DND-41 (cell line): ENCODE data around the gene TMA7B.

Experiments
- ATAC-seq: fragments of 200-7000 bp; cut with Tn5 transposase; 3 replicates; pipeline ENCODE4 v1.9.1; 2021; ENCODE audit warnings: low read depth; ENCODE audit not compliant: insufficient read depth
- DNase-seq: peaks from one replicate; pipeline ENCODE4 v3.0.0-alpha.2; 2020
- H2AFZ ChIP-seq: 2 replicates; pipeline ENCODE4 v1.6.0; 2012; ENCODE audit warnings: low read depth, low read length
- H3K27ac ChIP-seq: 2 replicates; pipeline ENCODE4 v1.5.1; 2012; ENCODE audit warnings: low read length, inconsistent platforms
- H3K27me3 ChIP-seq: fragments of 200-600 bp; sonication (generic); 2 replicates; pipeline ENCODE4 v1.6.0; 2012; ENCODE audit warnings: low read length, mild to moderate bottlenecking, inconsistent platforms; ENCODE audit not compliant: insufficient read depth, poor library complexity
- H3K36me3 ChIP-seq: 2 replicates; pipeline ENCODE4 v1.5.1; 2012; ENCODE audit warnings: low read length, inconsistent platforms; ENCODE audit not compliant: insufficient read depth
- H3K4me1 ChIP-seq: 2 replicates; pipeline ENCODE4 v1.5.1; 2012; ENCODE audit warnings: mild to moderate bottlenecking, low read length; ENCODE audit not compliant: insufficient read depth
- H3K4me2 ChIP-seq: 2 replicates; pipeline ENCODE4 v1.6.0; 2012; ENCODE audit warnings: mild to moderate bottlenecking, moderate library complexity, low read length, inconsistent platforms; ENCODE audit not compliant: insufficient read depth
- H3K4me3 ChIP-seq, 2 experiments: fragments of 200-600 bp in 1 of 2; shearing (Covaris generic) in 1 of 2; 2 replicates each; pipeline ENCODE4 v1.5.1; 2012 to 2016; ENCODE audit warnings: inconsistent platforms in 2 of 2, low read length in 2 of 2, mild to moderate bottlenecking in 2 of 2, low read depth in 1 of 2, moderate library complexity in 1 of 2
- H3K79me2 ChIP-seq: 2 replicates; pipeline ENCODE4 v1.6.0; 2012; ENCODE audit warnings: low read length, inconsistent platforms; ENCODE audit not compliant: insufficient read depth
- H3K9ac ChIP-seq: 2 replicates; pipeline ENCODE4 v1.6.0; 2012; ENCODE audit warnings: low read depth, mild to moderate bottlenecking, inconsistent platforms, low read length, moderate library complexity
- H3K9me3 ChIP-seq: 2 replicates; pipeline ENCODE4 v1.5.1; 2012; ENCODE audit warnings: low read length, moderate library complexity, mild to moderate bottlenecking, inconsistent platforms; ENCODE audit not compliant: insufficient read depth, severe bottlenecking
- H4K20me1 ChIP-seq: 2 replicates; pipeline ENCODE4 v1.6.0; 2012; ENCODE audit warnings: low read length; ENCODE audit not compliant: insufficient read depth
- CTCF ChIP-seq: IDR thresholded peaks from 2 replicates; pipeline ENCODE4 v1.5.1; 2012; ENCODE audit warnings: borderline replicate concordance, low read length, moderate library complexity, mild to moderate bottlenecking; ENCODE audit not compliant: poor library complexity, severe bottlenecking; ENCODE audit errors: extremely low read depth
- EZH2 ChIP-seq: IDR thresholded peaks from 3 replicates; pipeline ENCODE4 v1.6.1; 2012; ENCODE audit warnings: borderline replicate concordance, low read depth, mild to moderate bottlenecking, moderate library complexity, low read length, inconsistent platforms; ENCODE audit not compliant: severe bottlenecking

The TMA7B gene

GRCh38 chr22:39932166-39932565 lies 28.0 kb upstream of the TMA7B start:
- Histone ChIP-seq H4K20me1 (no peaks in the 10 kb centered on the region), H3K4me3 (no peak overlapping the region), H3K9ac (no peak overlapping the region), H3K4me1 (peaks cover 78% of the 10 kb centered on the region), H2AFZ (no peak overlapping the region), H3K27ac (no peak overlapping the region), H3K79me2 (peaks cover 100% of the 10 kb centered on the region), H3K36me3 (peaks cover 26% of the 10 kb centered on the region), H3K4me2 (no peak overlapping the region), H3K27me3 (no peaks in the 10 kb centered on the region), H3K9me3 (no peaks in the 10 kb centered on the region)
- ATAC-seq (no peak), DNase-seq (no peak)
- no peak for TF ChIP-seq EZH2
- TF ChIP-seq CTCF = no peak

GRCh38 chr22:39932918-39933649 lies 27.1 kb upstream of the TMA7B start:
- peaks cover 32% of the 10 kb centered on the region for H3K36me3 ChIP-seq
- no peak overlapping the region for H2AFZ ChIP-seq
- H4K20me1 ChIP-seq = no peaks in the 10 kb centered on the region
- no peak overlapping the region; the same call in 1 of the 2 replicates for H3K4me2 ChIP-seq
- peak; percentile 51; the same call in 1 of the 3 replicates for ATAC-seq
- peak overlapping the region; percentile 47 for H3K27ac ChIP-seq
- peaks cover 100% of the 10 kb centered on the region for H3K79me2 ChIP-seq
- H3K9me3 ChIP-seq = no peaks in the 10 kb centered on the region
- no peaks in the 10 kb centered on the region for H3K27me3 ChIP-seq
- H3K9ac ChIP-seq = no peak overlapping the region
- peak; percentile 60 for DNase-seq
- H3K4me1 ChIP-seq = peaks cover 69% of the 10 kb centered on the region
- TF ChIP-seq EZH2 (no peak), CTCF (peak; percentile 66)
- no peak overlapping the region for H3K4me3 ChIP-seq

- Histone ChIP-seq H2AFZ (no peak overlapping the region), H3K27ac (0 out of 2 replicates have a peak overlapping the region, but pooled peaks have one; percentile 3), H3K79me2 (peaks cover 100% of the 10 kb centered on the region), H4K20me1 (no peaks in the 10 kb centered on the region), H3K27me3 (no peaks in the 10 kb centered on the region), H3K9me3 (no peaks in the 10 kb centered on the region), H3K4me3 (no peak overlapping the region), H3K36me3 (peaks cover 37% of the 10 kb centered on the region), H3K4me1 (peaks cover 63% of the 10 kb centered on the region), H3K9ac (no peak overlapping the region), H3K4me2 (no peak overlapping the region)
- ATAC-seq = no peak
- DNase-seq = no peak
- no peak for TF ChIP-seq EZH2
- no peak for TF ChIP-seq CTCF
These were observed 26.5 kb upstream of the TMA7B start for GRCh38 chr22:39933741-39934140.
